ENCODE measurements around the gene STRN3. TPM values are rescaled to one million over a fixed set of nuclear protein-coding genes. Genes with fewer than 3 reads are reported as not detected.

STRN3 gene
- total and polyA plus RNA-seq, 2 donors (not counting 1 experiment from before 2014, with no cell fraction given) = 7.7 to 43.9 TPM

GRCh38 chr14:30908826-30909225 is 117.4 kb downstream of the STRN3 start:
- H3K27ac Mint-ChIP-seq = no peak overlapping the region
- Histone ChIP-seq H3K79me2 (ENCODE audit: control insufficient read depth, insufficient read depth, low read length) (no peaks in the 10 kb centered on the region), H3K27ac (ENCODE audit: low read length in 2 of 2) (no peak overlapping the region), H3K36me3 (replicated peaks in 1 of 2; ENCODE audit: control extremely low read depth in 1 of 2, control insufficient read depth in 1 of 2, extremely low read depth in 1 of 2, insufficient read depth in 2 of 2, low read length in 1 of 2) (peaks cover 5 to 38% of the 10 kb centered on the region in 2 experiments), H3K4me1 (ENCODE audit: control insufficient read depth in 2 of 2, insufficient read depth in 2 of 2, low read length in 2 of 2) (no peaks in the 10 kb centered on the region), H3K4me3 (ENCODE audit: control extremely low read depth in 1 of 5, extremely low read depth in 1 of 5, insufficient read depth in 1 of 5, low read depth in 2 of 5, low read length in 4 of 5) (no peak overlapping the region), H3K27me3 (replicated peaks in 1 of 4; ENCODE audit: control extremely low read depth in 1 of 4, control insufficient read depth in 3 of 4, insufficient read depth in 4 of 4, low read length in 3 of 4) (no peaks in the 10 kb centered on the region), H3K4me2 (replicated peaks; ENCODE audit: low read depth, low read length, poor library complexity, severe bottlenecking) (no peak overlapping the region), H4K20me1 (ENCODE audit: control insufficient read depth, insufficient read depth, low read length, poor library complexity, severe bottlenecking) (no peaks in the 10 kb centered on the region), H3K9ac (ENCODE audit: low read length) (no peak overlapping the region), H3K9me3 (ENCODE audit: control extremely low read depth in 1 of 3, control insufficient read depth in 2 of 3, insufficient read depth in 1 of 3, low read length in 2 of 3) (no peaks in the 10 kb centered on the region), H2AFZ (ENCODE audit: insufficient read depth, low read depth, low read length, poor library complexity, severe bottlenecking) (no peak overlapping the region)
- H3K4me3 Mint-ChIP-seq = no peak overlapping the region
- ChIA-PET CTCF (no interaction called here), POLR2A (no interaction called here)
- WGBS (ENCODE audit: insufficient coverage) = no CpG with 5 or more reads among the region's 2 CpGs
- intact Hi-C loops (cut with micrococcal nuclease) = no loop called here
- H3K9me3 Mint-ChIP-seq (ENCODE audit: insufficient read depth) = no peaks in the 10 kb centered on the region
- TF ChIP-seq CTCF (IDR thresholded peaks at IDR 0.05) (no peak), EZH2 (IDR thresholded peaks at IDR 0.05; ENCODE audit: borderline replicate concordance, insufficient read depth, low read depth, low read length, poor library complexity, severe bottlenecking) (no peak)
- DNase-seq = no peak
- ATAC-seq (ENCODE audit: low read depth) = no peak
- no peaks in the 10 kb centered on the region for H3K27me3 Mint-ChIP-seq
- no peaks in the 10 kb centered on the region for H3K4me1 Mint-ChIP-seq

GRCh38 chr14:30907659-30908057 is 118.5 kb downstream of the STRN3 start:
- Mint-ChIP-seq H3K4me3 (no peak overlapping the region), H3K27me3 (no peaks in the 10 kb centered on the region), H3K9me3 (ENCODE audit: insufficient read depth) (no peaks in the 10 kb centered on the region), H3K27ac (no peak overlapping the region), H3K4me1 (no peaks in the 10 kb centered on the region)
- WGBS (ENCODE audit: insufficient coverage) = no CpG with 5 or more reads among the region's 1 CpG
- intact Hi-C loops (cut with micrococcal nuclease) = no loop called here
- no peak overlapping the region for H3K4me3 ChIP-seq (ENCODE audit: control extremely low read depth in 1 of 5, extremely low read depth in 1 of 5, insufficient read depth in 1 of 5, low read depth in 2 of 5, low read length in 4 of 5)
- ChIA-PET CTCF (interaction anchor here (1.4 to 3.7 kb wide), 2 partner anchors 250 to 251 kb away, joined by 4 to 14 read pairs; no protein-coding TSS in a partner anchor), POLR2A (no interaction called here)
- no peaks in the 10 kb centered on the region for H3K9me3 ChIP-seq (ENCODE audit: control extremely low read depth in 1 of 3, control insufficient read depth in 2 of 3, insufficient read depth in 1 of 3, low read length in 2 of 3)
- H3K4me2 ChIP-seq (replicated peaks; ENCODE audit: low read depth, low read length, poor library complexity, severe bottlenecking) = no peak overlapping the region
- no peak for TF ChIP-seq EZH2 (IDR thresholded peaks at IDR 0.05; ENCODE audit: borderline replicate concordance, insufficient read depth, low read depth, low read length, poor library complexity, severe bottlenecking)
- no peak for TF ChIP-seq CTCF (IDR thresholded peaks at IDR 0.05)
- H3K27ac ChIP-seq (ENCODE audit: low read length in 2 of 2) = no peak overlapping the region
- no peak overlapping the region for H3K9ac ChIP-seq (ENCODE audit: low read length)
- H2AFZ ChIP-seq (ENCODE audit: insufficient read depth, low read depth, low read length, poor library complexity, severe bottlenecking) = no peak overlapping the region
- H3K4me1 ChIP-seq (ENCODE audit: control insufficient read depth in 2 of 2, insufficient read depth in 2 of 2, low read length in 2 of 2) = no peaks in the 10 kb centered on the region
- ATAC-seq (ENCODE audit: low read depth) (no peak), DNase-seq (no peak)
- no peaks in the 10 kb centered on the region for H3K79me2 ChIP-seq (ENCODE audit: control insufficient read depth, insufficient read depth, low read length)
- H3K27me3 ChIP-seq (replicated peaks in 1 of 4; ENCODE audit: control extremely low read depth in 1 of 4, control insufficient read depth in 3 of 4, insufficient read depth in 4 of 4, low read length in 3 of 4) = no peaks in the 10 kb centered on the region
- peaks cover 5 to 43% of the 10 kb centered on the region in 2 experiments for H3K36me3 ChIP-seq (replicated peaks in 1 of 2; ENCODE audit: control extremely low read depth in 1 of 2, control insufficient read depth in 1 of 2, extremely low read depth in 1 of 2, insufficient read depth in 2 of 2, low read length in 1 of 2)
- H4K20me1 ChIP-seq (ENCODE audit: control insufficient read depth, insufficient read depth, low read length, poor library complexity, severe bottlenecking) = no peaks in the 10 kb centered on the region

Data from B cell (primary cell).